Urinary bladder (tissue), 4 donors: ENCODE results near the gene MYO15A. TPM values are rescaled to one million over a fixed set of nuclear protein-coding genes. Genes with fewer than 3 reads are reported as not detected.

Experiments
- DNase-seq: peaks from one replicate; pipeline ENCODE4 v3.0.0-alpha.2; 2015; ENCODE audit errors: extremely low spot score
- H3K27ac ChIP-seq: one replicate; pipeline ENCODE4 v1.5.1; 2013; ENCODE audit warnings: low read depth, mild to moderate bottlenecking, moderate library complexity
- H3K36me3 ChIP-seq: one replicate; pipeline ENCODE4 v1.6.1; 2013; ENCODE audit warnings: mild to moderate bottlenecking, moderate library complexity; ENCODE audit not compliant: insufficient read depth
- H3K4me1 ChIP-seq: one replicate; pipeline ENCODE4 v1.6.1; 2013; ENCODE audit warnings: mild to moderate bottlenecking, moderate library complexity; ENCODE audit not compliant: insufficient read depth
- H3K4me3 ChIP-seq: one replicate; pipeline ENCODE4 v1.5.1; 2013; ENCODE audit warnings: low read depth, low read length
- WGBS: extraction: QIAGEN DNeasy Blood & Tissue Kit; methylation state at CpG from one replicate; pipeline ENCODE4 v1.1.7; 2013; 5-methylcytosine and 5-hydroxymethylcytosine counted together
- polyA plus RNA-seq: library from polyadenylated mRNA; stranded (reverse); fragments of 200-250 nt; gene quantifications from one replicate; pipeline ENCODE4 v1.2.3, GENCODE V29; 2013
- total RNA-seq: library from RNA; depleted of rRNA; stranded (reverse); fragments of >200 nt; gene quantifications from one replicate; pipeline ENCODE4 v1.2.3, GENCODE V29; 2014
- donor health status: healthy with polysubstance abuse.
- donor health status: healthy.

Gene MYO15A
- total and polyA plus RNA-seq, 2 donors, result 1.2 to 1.4 TPM

- Histone ChIP-seq H3K27ac (no peak overlapping the region), H3K4me3 (no peak overlapping the region), H3K4me1 (no peaks in the 10 kb centered on the region), H3K36me3 (no peaks in the 10 kb centered on the region)
- no peak for DNase-seq
- WGBS, result 71% methylated on average over 6 of the region's 6 CpGs
These were observed 2.9 kb downstream of the MYO15A start for GRCh38 chr17:18111330-18111971.

- 78% methylated on average over 7 of the region's 7 CpGs for WGBS
- no peaks in the 10 kb centered on the region for H3K36me3 ChIP-seq
- no peak for DNase-seq
These were observed 7.0 kb downstream of the MYO15A start for GRCh38 chr17:18115517-18115916.

GRCh38 chr17:18116078-18116477, 7.5 kb downstream of the MYO15A start:
- no peak for DNase-seq
- H3K4me3 ChIP-seq, result no peak overlapping the region
- WGBS, result 88% methylated on average over 5 of the region's 5 CpGs
- no peaks in the 10 kb centered on the region for H3K36me3 ChIP-seq
- H3K27ac ChIP-seq, result no peak overlapping the region
- H3K4me1 ChIP-seq, result no peaks in the 10 kb centered on the region

More at GRCh38 chr17:18115517-18115916, 7.0 kb downstream of the MYO15A start:
- Histone ChIP-seq H3K4me1 (no peaks in the 10 kb centered on the region), H3K4me3 (no peak overlapping the region), H3K27ac (no peak overlapping the region)

GRCh38 chr17:18117533-18117932, 9.0 kb downstream of the MYO15A start:
- no peak for DNase-seq
- WGBS, result 95% methylated on average over 1 of the region's 1 CpG
- no peak overlapping the region for H3K4me3 ChIP-seq

GRCh38 chr17:18117982-18118975, 9.7 kb downstream of the MYO15A start:
- 86% methylated on average over 33 of the region's 33 CpGs for WGBS
- Histone ChIP-seq H3K4me1 (no peaks in the 10 kb centered on the region), H3K27ac (no peak overlapping the region), H3K4me3 (no peak overlapping the region), H3K36me3 (no peaks in the 10 kb centered on the region)
- no peak for DNase-seq

More at GRCh38 chr17:18117533-18117932, 9.0 kb downstream of the MYO15A start:
- Histone ChIP-seq H3K4me1 (no peaks in the 10 kb centered on the region), H3K36me3 (no peaks in the 10 kb centered on the region), H3K27ac (no peak overlapping the region)

GRCh38 chr17:18119166-18119745, 10.7 kb downstream of the MYO15A start:
- no peak overlapping the region for H3K27ac ChIP-seq
- H3K36me3 ChIP-seq, result no peaks in the 10 kb centered on the region
- 98% methylated on average over 57 of the region's 57 CpGs for WGBS
- no peaks in the 10 kb centered on the region for H3K4me1 ChIP-seq
- DNase-seq, result no peak
- H3K4me3 ChIP-seq, result no peak overlapping the region

- Histone ChIP-seq H3K36me3 (no peaks in the 10 kb centered on the region), H3K27ac (no peak overlapping the region), H3K4me3 (no peak overlapping the region), H3K4me1 (no peaks in the 10 kb centered on the region)
- WGBS, result 98% methylated on average over 30 of the region's 30 CpGs
- no peak for DNase-seq
These were observed 11.4 kb downstream of the MYO15A start for GRCh38 chr17:18119938-18120337.

- Histone ChIP-seq H3K4me3 (no peak overlapping the region), H3K27ac (no peak overlapping the region), H3K36me3 (no peaks in the 10 kb centered on the region), H3K4me1 (no peaks in the 10 kb centered on the region)
- DNase-seq, result no peak
- WGBS, result 97% methylated on average over 68 of the region's 68 CpGs
These were observed 12.0 kb downstream of the MYO15A start for GRCh38 chr17:18120461-18121017.

GRCh38 chr17:18121144-18121910, 12.8 kb downstream of the MYO15A start:
- H3K4me3 ChIP-seq, result no peak overlapping the region
- H3K36me3 ChIP-seq, result no peaks in the 10 kb centered on the region
- no peak overlapping the region for H3K27ac ChIP-seq
- no peaks in the 10 kb centered on the region for H3K4me1 ChIP-seq
- no peak for DNase-seq
- WGBS, result 86% methylated on average over 54 of the region's 54 CpGs

- Histone ChIP-seq H3K4me1 (no peaks in the 10 kb centered on the region), H3K36me3 (no peaks in the 10 kb centered on the region), H3K27ac (no peak overlapping the region), H3K4me3 (no peak overlapping the region)
- DNase-seq, result no peak
- 84% methylated on average over 31 of the region's 31 CpGs for WGBS
These were observed 14.6 kb downstream of the MYO15A start for GRCh38 chr17:18122990-18123753.

- H3K27ac ChIP-seq, result no peak overlapping the region
- no peaks in the 10 kb centered on the region for H3K4me1 ChIP-seq
- WGBS, result 56% methylated on average over 11 of the region's 11 CpGs
- no peaks in the 10 kb centered on the region for H3K36me3 ChIP-seq
- DNase-seq, result no peak
- no peak overlapping the region for H3K4me3 ChIP-seq
These were observed 16.0 kb downstream of the MYO15A start for GRCh38 chr17:18124345-18125126.

GRCh38 chr17:18129041-18129502, 20.5 kb downstream of the MYO15A start:
- no peak overlapping the region for H3K27ac ChIP-seq
- H3K4me3 ChIP-seq, result no peak overlapping the region
- no peaks in the 10 kb centered on the region for H3K4me1 ChIP-seq
- 70% methylated on average over 4 of the region's 4 CpGs for WGBS
- H3K36me3 ChIP-seq, result no peaks in the 10 kb centered on the region
- DNase-seq, result no peak
